ENCODE data around the gene EBP. TPM values are rescaled to one million over a fixed set of nuclear protein-coding genes. Genes with fewer than 3 reads are reported as not detected.

The EBP gene
- total and polyA plus RNA-seq, 9 of the 15 experiments (the other 6 are each of a cell fraction or from before 2014, with no cell fraction given) = 228 to 987 (median 274) TPM

DNA sequence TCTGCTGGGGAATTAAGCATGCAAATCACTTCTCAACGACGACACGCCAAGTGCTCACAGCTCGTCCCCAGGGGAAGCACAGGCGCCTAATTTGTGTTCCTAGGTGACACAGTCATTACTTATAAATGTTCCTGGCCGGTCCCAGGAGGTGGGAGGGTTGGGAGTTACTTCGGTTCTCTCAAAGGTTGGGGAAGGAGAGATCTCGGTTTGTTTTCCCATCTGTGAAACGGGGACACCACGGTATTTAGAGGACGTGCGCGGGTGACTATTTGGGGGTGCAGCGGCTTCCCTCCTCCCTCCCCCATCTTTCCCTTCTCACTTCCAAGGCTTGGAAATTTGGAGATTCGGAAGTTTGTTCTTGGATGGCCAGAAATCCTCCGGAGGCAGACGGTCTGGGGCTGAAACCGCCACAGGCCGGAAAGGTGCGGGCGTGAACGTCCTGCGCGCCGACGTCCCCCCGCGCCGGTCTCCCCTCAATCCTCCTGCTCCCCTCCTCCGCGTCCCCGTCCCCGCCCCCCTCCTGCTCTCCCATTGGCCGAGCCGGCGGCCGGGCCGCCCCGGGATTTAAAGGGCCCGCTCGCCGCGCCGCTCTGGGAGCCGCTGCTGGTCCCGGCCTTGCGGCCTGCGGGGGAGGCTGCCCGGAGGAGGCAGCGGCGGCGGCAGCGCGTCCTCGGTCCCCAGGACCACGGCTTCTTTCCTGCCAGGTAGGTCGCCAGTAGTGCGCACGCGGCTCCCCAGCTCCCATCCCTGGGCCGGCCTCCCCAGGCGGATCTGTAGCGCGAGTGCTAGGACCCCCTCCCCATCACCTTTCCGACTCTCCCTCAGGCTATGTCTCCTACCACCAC, 13.0 kb upstream of the EBP start, which contains the start of gene PORCN:
TSS of gene PORCN (plus strand) at position 593 of the 845 bp plus-strand sequence. CDS start 829 bp downstream, outside the sequence.
- peak; percentile 98 for ATAC-seq
- peak within 1 kb of the TSS; percentile 63 to 91 for H3K9ac ChIP-seq (ENCODE audit: insufficient read depth in 1 of 2, low read depth in 2 of 2, low read length in 2 of 2)
- FAIRE-seq = peak; percentile 78
- 3% methylated on average over 14 of the region's 65 CpGs for WGBS (ENCODE audit: insufficient coverage, low coverage, missing lambda C conversion rate)
- intact Hi-C loops (cut with micrococcal nuclease) = no loop called here
- peak within 1 kb of the TSS; percentile 64 for H3K27ac ChIP-seq (ENCODE audit: extremely low read depth, low read depth, low read length)
- peak within 1 kb of the TSS; percentile 88 for H2AFZ ChIP-seq (ENCODE audit: low read depth, low read length)
- peak within 1 kb of the TSS; percentile 78 for H3K4me2 ChIP-seq (ENCODE audit: insufficient read depth, low read length)
- H3K9me3 ChIP-seq (replicated peaks; ENCODE audit: control insufficient read depth, insufficient read depth, low read depth, low read length) = no peaks in the 10 kb centered on the region
- CTCF ChIA-PET (ENCODE audit: low intra/inter-chr PET ratio) = interaction anchor here (0.6 kb wide), 1 partner anchor 35 kb away, joined by 3 read pairs; no protein-coding TSS in a partner anchor
- no peaks in the 10 kb centered on the region for H3K9me1 ChIP-seq (ENCODE audit: control insufficient read depth, insufficient read depth, low read length)
- POLR2A ChIA-PET = interaction anchor here (0.6 to 2.1 kb wide), 6 partner anchors 9 to 1182 kb away, joined by 3 to 10 read pairs (median 3); partner anchors contain the start of genes EBP and RBM3
- BruUV-seq (replicated peaks) = TSS peak; percentile 92
- H3K36me3 ChIP-seq (ENCODE audit: control insufficient read depth, insufficient read depth, low read length) = no peaks in the 10 kb centered on the region
- peaks cover 5% of the 10 kb centered on the region; the same call in 2 of the 3 replicates for H3K79me2 ChIP-seq (ENCODE audit: control insufficient read depth, insufficient read depth, low read length)
- peaks cover 11 to 31% of the 10 kb centered on the region in 2 experiments; a peak in 4 of 5 replicates for H3K4me1 ChIP-seq (replicated peaks in 1 of 2; ENCODE audit: control insufficient read depth in 2 of 2, insufficient read depth in 2 of 2, low read length in 2 of 2)
- no peaks in the 10 kb centered on the region for H3K27me3 ChIP-seq (ENCODE audit: control insufficient read depth in 2 of 2, insufficient read depth in 2 of 2, low read length in 2 of 2)
- peak within 1 kb of the TSS; percentile 54 for H3K4me3 ChIP-seq
- DNase-seq (ENCODE audit: extremely low read depth in 1 of 4, low spot score in 3 of 4) = peak; percentile 88 to 95 (median 94)
- H4K20me1 ChIP-seq (replicated peaks; ENCODE audit: control insufficient read depth, insufficient read depth, low read length) = no peaks in the 10 kb centered on the region
- in situ Hi-C loops (cut with MboI) = no loop called here
- TF ChIP-seq SETDB1 (IDR thresholded peaks at IDR 0.05; ENCODE audit: low read length) (no peak), CHD4 (IDR thresholded peaks at IDR 0.05; ENCODE audit: insufficient read depth, insufficient replicate concordance, low read depth, low read length, poor library complexity, severe bottlenecking) (no peak), HSF4 (CRISPR knock-in tag; IDR thresholded peaks at IDR 0.05; ENCODE audit: borderline replicate concordance) (no peak), RBM22 (IDR thresholded peaks at IDR 0.05; ENCODE audit: low read depth, low read length, poor library complexity, severe bottlenecking) (no peak), KLF13 (tag; IDR thresholded peaks at IDR 0.05; ENCODE audit: borderline replicate concordance, low read depth) (no peak), CEBPB (tag; IDR thresholded peaks at IDR 0.05) (no peak), RAD21 (CRISPR knock-in tag; conservative IDR thresholded peaks at IDR 0.05 in 1 of 2, IDR thresholded peaks at IDR 0.05 in 1 of 2) (no peak), NFXL1 (CRISPR knock-in tag; IDR thresholded peaks at IDR 0.05) (no peak)
- TF ChIP-seq, protein P1, sequence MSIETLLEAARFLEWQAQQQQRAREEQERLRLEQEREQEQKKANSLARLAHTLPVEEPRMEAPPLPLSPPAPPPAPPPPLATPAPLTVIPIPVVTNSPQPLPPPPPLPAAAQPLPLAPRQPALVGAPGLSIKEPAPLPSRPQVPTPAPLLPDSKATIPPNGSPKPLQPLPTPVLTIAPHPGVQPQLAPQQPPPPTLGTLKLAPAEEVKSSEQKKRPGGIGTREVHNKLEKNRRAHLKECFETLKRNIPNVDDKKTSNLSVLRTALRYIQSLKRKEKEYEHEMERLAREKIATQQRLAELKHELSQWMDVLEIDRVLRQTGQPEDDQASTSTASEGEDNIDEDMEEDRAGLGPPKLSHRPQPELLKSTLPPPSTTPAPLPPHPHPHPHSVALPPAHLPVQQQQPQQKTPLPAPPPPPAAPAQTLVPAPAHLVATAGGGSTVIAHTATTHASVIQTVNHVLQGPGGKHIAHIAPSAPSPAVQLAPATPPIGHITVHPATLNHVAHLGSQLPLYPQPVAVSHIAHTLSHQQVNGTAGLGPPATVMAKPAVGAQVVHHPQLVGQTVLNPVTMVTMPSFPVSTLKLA (conservative IDR thresholded peaks at IDR 0.05) = peak in 1 of 2 experiments; percentile 48; a peak in 1 of 4 replicates
- TF ChIP-seq, protein P2, sequence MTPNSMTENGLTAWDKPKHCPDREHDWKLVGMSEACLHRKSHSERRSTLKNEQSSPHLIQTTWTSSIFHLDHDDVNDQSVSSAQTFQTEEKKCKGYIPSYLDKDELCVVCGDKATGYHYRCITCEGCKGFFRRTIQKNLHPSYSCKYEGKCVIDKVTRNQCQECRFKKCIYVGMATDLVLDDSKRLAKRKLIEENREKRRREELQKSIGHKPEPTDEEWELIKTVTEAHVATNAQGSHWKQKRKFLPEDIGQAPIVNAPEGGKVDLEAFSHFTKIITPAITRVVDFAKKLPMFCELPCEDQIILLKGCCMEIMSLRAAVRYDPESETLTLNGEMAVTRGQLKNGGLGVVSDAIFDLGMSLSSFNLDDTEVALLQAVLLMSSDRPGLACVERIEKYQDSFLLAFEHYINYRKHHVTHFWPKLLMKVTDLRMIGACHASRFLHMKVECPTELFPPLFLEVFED (CRISPR knock-in tag; conservative IDR thresholded peaks at IDR 0.05) = no peak
- TF ChIP-seq, protein P3, sequence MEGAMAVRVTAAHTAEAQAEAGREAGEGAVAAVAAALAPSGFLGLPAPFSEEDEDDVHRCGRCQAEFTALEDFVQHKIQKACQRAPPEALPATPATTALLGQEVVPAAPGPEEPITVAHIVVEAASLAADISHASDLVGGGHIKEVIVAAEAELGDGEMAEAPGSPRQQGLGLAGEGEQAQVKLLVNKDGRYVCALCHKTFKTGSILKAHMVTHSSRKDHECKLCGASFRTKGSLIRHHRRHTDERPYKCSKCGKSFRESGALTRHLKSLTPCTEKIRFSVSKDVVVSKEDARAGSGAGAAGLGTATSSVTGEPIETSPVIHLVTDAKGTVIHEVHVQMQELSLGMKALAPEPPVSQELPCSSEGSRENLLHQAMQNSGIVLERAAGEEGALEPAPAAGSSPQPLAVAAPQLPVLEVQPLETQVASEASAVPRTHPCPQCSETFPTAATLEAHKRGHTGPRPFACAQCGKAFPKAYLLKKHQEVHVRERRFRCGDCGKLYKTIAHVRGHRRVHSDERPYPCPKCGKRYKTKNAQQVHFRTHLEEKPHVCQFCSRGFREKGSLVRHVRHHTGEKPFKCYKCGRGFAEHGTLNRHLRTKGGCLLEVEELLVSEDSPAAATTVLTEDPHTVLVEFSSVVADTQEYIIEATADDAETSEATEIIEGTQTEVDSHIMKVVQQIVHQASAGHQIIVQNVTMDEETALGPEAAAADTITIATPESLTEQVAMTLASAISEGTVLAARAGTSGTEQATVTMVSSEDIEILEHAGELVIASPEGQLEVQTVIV (CRISPR knock-in tag; IDR thresholded peaks at IDR 0.05; ENCODE audit: borderline replicate concordance) = no peak
- TF ChIP-seq, protein P4, sequence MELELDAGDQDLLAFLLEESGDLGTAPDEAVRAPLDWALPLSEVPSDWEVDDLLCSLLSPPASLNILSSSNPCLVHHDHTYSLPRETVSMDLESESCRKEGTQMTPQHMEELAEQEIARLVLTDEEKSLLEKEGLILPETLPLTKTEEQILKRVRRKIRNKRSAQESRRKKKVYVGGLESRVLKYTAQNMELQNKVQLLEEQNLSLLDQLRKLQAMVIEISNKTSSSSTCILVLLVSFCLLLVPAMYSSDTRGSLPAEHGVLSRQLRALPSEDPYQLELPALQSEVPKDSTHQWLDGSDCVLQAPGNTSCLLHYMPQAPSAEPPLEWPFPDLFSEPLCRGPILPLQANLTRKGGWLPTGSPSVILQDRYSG (tag; conservative IDR thresholded peaks at IDR 0.05; ENCODE audit: low read depth) = no peak
